ENCODE results near the gene TNFRSF19.

DNA sequence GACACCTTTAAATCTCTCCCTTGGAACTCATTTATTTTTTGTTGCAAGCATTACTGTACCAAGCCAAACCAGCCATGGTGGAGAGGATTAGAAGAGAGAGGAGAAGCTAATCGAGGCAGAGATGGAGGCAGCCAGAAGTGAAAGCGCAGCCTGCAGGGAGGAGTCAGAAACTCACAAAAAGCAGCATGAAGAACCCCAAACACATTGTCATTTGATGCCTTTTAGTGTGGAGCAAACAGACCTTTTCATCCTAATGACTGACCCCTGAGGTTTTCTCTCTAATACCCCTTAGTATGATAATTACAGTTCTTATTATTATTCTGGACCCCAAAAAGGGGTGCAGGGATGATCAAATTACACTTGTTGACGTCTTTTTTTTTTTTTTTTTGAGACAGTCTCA, 62.5 kb downstream of the TNFRSF19 start:
- no peak for TF ChIP-seq POLR2A (IDR thresholded peaks at IDR 0.05)
- TF ChIP-seq, protein P1, sequence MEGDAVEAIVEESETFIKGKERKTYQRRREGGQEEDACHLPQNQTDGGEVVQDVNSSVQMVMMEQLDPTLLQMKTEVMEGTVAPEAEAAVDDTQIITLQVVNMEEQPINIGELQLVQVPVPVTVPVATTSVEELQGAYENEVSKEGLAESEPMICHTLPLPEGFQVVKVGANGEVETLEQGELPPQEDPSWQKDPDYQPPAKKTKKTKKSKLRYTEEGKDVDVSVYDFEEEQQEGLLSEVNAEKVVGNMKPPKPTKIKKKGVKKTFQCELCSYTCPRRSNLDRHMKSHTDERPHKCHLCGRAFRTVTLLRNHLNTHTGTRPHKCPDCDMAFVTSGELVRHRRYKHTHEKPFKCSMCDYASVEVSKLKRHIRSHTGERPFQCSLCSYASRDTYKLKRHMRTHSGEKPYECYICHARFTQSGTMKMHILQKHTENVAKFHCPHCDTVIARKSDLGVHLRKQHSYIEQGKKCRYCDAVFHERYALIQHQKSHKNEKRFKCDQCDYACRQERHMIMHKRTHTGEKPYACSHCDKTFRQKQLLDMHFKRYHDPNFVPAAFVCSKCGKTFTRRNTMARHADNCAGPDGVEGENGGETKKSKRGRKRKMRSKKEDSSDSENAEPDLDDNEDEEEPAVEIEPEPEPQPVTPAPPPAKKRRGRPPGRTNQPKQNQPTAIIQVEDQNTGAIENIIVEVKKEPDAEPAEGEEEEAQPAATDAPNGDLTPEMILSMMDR (IDR thresholded peaks at IDR 0.05), result no peak

Data from uterus (tissue), 2 donors.